HG03439 (cell line): ENCODE measurements around the gene C1QTNF5.

Experiments used
- ATAC-seq: cut with Tn5 transposase; IDR thresholded peaks from one replicate; pipeline ENCODE4 v1.9.1; 2021; ENCODE audit warnings: mild to moderate bottlenecking, moderate library complexity; ENCODE audit not compliant: unreplicated experiment

C1QTNF5 gene

GRCh38 chr11:119373059-119373920, 32.6 kb upstream of the C1QTNF5 start:
- ATAC-seq = no peak

- no peak for ATAC-seq
Observed at GRCh38 chr11:119372260-119373058, 31.8 kb upstream of the C1QTNF5 start.

GRCh38 chr11:119371778-119372182, 31.1 kb upstream of the C1QTNF5 start:
- ATAC-seq = no peak

GRCh38 chr11:119371067-119371601, 30.5 kb upstream of the C1QTNF5 start:
- ATAC-seq = no peak

- ATAC-seq = no peak
Observed at GRCh38 chr11:119370486-119371046, 29.9 kb upstream of the C1QTNF5 start.

GRCh38 chr11:119369132-119369925, 28.6 kb upstream of the C1QTNF5 start:
- no peak for ATAC-seq

GRCh38 chr11:119368121-119369034, 27.7 kb upstream of the C1QTNF5 start:
- ATAC-seq = no peak

- no peak for ATAC-seq
Observed at GRCh38 chr11:119367661-119368120, 27.0 kb upstream of the C1QTNF5 start.

- ATAC-seq = no peak
Observed at GRCh38 chr11:119366690-119367620, 26.3 kb upstream of the C1QTNF5 start.

GRCh38 chr11:119365071-119365591, 24.4 kb upstream of the C1QTNF5 start:
- ATAC-seq = no peak

- ATAC-seq = no peak
Observed at GRCh38 chr11:119363851-119364590, 23.3 kb upstream of the C1QTNF5 start.

GRCh38 chr11:119363081-119363850, 22.6 kb upstream of the C1QTNF5 start:
- no peak for ATAC-seq

- ATAC-seq = no peak
Observed at GRCh38 chr11:119362741-119363080, 22.0 kb upstream of the C1QTNF5 start.

- no peak for ATAC-seq
Observed at GRCh38 chr11:119361941-119362725, 21.4 kb upstream of the C1QTNF5 start.

GRCh38 chr11:119361056-119361787, 20.5 kb upstream of the C1QTNF5 start:
- ATAC-seq = no peak
